Lung (tissue), 12 donors: ENCODE results near the gene SH2D1A. TPM values are rescaled to one million over a fixed set of nuclear protein-coding genes. Genes with fewer than 3 reads are reported as not detected.

ENCODE experiments used
- ATAC-seq: fragments of 200-7000 bp; cut with Tn5 transposase; one replicate; pipeline ENCODE4 v1.9.1; 2020; ENCODE audit warnings: moderate number of reproducible peaks; ENCODE audit not compliant: insufficient read depth, low FRiP score
- DNase-seq, 3 donors: peaks; one replicate each; pipeline ENCODE4 v3.0.0-alpha.2; 2013 to 2017
- H3K27ac ChIP-seq, 2 donors: one replicate each; pipeline ENCODE4 v1.5.1; 2013; ENCODE audit warnings: mild to moderate bottlenecking in 2 of 2, moderate library complexity in 2 of 2, control low read depth in 1 of 2, inconsistent platforms in 1 of 2, low read depth in 1 of 2, low read length in 1 of 2
- H3K27me3 ChIP-seq, 3 donors: one replicate each; pipeline ENCODE4 v1.5.1; 2013; ENCODE audit warnings: low read length in 2 of 3; ENCODE audit not compliant: control insufficient read depth in 3 of 3, insufficient read depth in 3 of 3
- H3K36me3 ChIP-seq, 4 donors: one replicate each; pipeline ENCODE4 v1.5.1; 2013; ENCODE audit warnings: low read length in 4 of 4, mild to moderate bottlenecking in 1 of 4, moderate library complexity in 1 of 4; ENCODE audit not compliant: control insufficient read depth in 4 of 4, insufficient read depth in 4 of 4
- H3K4me1 ChIP-seq, 5 donors: one replicate each; pipeline ENCODE4 v1.5.1; 2013; ENCODE audit warnings: low read length in 5 of 5, mild to moderate bottlenecking in 2 of 5, moderate library complexity in 1 of 5; ENCODE audit not compliant: control insufficient read depth in 5 of 5, insufficient read depth in 5 of 5
- H3K4me3 ChIP-seq: one replicate; pipeline ENCODE4 v1.5.1; 2013; ENCODE audit warnings: mild to moderate bottlenecking, control low read depth, moderate library complexity
- H3K9ac ChIP-seq, 2 donors: one replicate each; pipeline ENCODE4 v1.5.1; 2013; ENCODE audit warnings: low read length in 2 of 2, control low read depth in 1 of 2; ENCODE audit not compliant: insufficient read depth in 1 of 2
- H3K9me3 ChIP-seq, 4 donors: one replicate each; pipeline ENCODE4 v1.5.1; 2013; ENCODE audit warnings: low read length in 3 of 4, mild to moderate bottlenecking in 1 of 4, moderate library complexity in 1 of 4; ENCODE audit not compliant: control insufficient read depth in 4 of 4, insufficient read depth in 3 of 4
- WGBS, 2 donors: extraction: QIAGEN DNeasy Blood & Tissue Kit; methylation state at CpG; one replicate each; pipeline ENCODE4 v1.1.7; 2013; 5-methylcytosine and 5-hydroxymethylcytosine counted together
- polyA plus RNA-seq, 2 donors: library from polyadenylated mRNA; stranded (reverse); fragments of 200-250 nt; gene quantifications; one replicate each; pipeline ENCODE4 v1.2.1, GENCODE V29; 2013
- total RNA-seq, 2 donors: library from RNA; depleted of rRNA in 1 of 2; stranded (reverse); fragments of >200 nt in 1 of 2; gene quantifications; one replicate each; pipeline ENCODE4 v1.2.1, GENCODE V29; 2014 to 2021
- TF ChIP-seq, protein P1 (sequence below): IDR thresholded peaks from 2 replicates; pipeline ENCODE4 v1.5.1; 2012; ENCODE audit warnings: mild to moderate bottlenecking; ENCODE audit errors: control extremely low read depth, extremely low read depth
- donor health status: control.
- donor health status: control.
- donor health status: Bipolar disorder and iron deficiency.
- donor health status: healthy.
- donor health status: DM: yes; HTN: yes; CAD: no.

The SH2D1A gene
- total and polyA plus RNA-seq, 4 donors: 0.46 to 2.3 (median 0.91) TPM

DNA sequence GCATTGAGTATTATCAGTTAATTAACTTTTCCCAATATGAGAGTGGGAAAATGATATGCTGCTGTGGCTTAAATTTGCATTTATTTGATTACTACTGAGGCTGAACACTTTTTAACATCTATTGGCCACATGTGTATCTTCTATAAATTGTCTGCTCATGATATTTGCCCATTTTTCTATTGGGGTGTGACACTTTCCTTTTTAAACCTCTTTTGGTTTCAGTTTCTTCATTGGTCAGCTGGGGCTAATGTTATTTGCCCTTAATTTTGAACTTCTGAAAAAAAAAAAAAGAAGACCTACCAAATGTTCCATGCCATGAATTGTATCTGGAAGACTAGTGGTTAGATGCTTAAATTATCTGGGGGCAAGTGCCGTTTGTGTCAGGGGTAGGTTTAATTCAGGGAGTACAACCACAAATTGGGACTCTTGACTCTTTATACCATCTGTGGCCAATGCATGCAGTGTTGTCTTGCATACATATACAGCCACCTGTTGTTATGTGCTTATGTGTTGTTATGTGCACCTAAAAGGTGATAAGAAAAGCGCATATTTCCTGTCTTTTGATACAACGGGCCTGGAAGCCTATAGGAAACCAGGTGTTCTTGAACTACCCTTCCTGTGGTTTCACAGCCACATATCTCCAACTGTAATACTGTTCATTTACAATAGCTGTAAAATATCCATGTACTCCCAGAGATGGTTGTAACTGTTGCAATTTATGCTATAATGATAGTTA is 49.0 kb downstream of the SH2D1A start:
- WGBS, 2 donors: 37 to 61% methylated on average over 3 of the region's 3 CpGs
- no peak for ATAC-seq
- Histone ChIP-seq H3K4me1 (peaks cover 0 to 3% (median 0%) of the 10 kb centered on the region in 5 donors), H3K9me3 (no peaks in the 10 kb centered on the region), H3K27ac (no peak overlapping the region), H3K4me3 (no peak overlapping the region), H3K27me3 (no peaks in the 10 kb centered on the region), H3K9ac (no peak overlapping the region), H3K36me3 (no peaks in the 10 kb centered on the region)
- DNase-seq: no peak
- TF ChIP-seq, protein P1, sequence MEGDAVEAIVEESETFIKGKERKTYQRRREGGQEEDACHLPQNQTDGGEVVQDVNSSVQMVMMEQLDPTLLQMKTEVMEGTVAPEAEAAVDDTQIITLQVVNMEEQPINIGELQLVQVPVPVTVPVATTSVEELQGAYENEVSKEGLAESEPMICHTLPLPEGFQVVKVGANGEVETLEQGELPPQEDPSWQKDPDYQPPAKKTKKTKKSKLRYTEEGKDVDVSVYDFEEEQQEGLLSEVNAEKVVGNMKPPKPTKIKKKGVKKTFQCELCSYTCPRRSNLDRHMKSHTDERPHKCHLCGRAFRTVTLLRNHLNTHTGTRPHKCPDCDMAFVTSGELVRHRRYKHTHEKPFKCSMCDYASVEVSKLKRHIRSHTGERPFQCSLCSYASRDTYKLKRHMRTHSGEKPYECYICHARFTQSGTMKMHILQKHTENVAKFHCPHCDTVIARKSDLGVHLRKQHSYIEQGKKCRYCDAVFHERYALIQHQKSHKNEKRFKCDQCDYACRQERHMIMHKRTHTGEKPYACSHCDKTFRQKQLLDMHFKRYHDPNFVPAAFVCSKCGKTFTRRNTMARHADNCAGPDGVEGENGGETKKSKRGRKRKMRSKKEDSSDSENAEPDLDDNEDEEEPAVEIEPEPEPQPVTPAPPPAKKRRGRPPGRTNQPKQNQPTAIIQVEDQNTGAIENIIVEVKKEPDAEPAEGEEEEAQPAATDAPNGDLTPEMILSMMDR: no peak

DNA sequence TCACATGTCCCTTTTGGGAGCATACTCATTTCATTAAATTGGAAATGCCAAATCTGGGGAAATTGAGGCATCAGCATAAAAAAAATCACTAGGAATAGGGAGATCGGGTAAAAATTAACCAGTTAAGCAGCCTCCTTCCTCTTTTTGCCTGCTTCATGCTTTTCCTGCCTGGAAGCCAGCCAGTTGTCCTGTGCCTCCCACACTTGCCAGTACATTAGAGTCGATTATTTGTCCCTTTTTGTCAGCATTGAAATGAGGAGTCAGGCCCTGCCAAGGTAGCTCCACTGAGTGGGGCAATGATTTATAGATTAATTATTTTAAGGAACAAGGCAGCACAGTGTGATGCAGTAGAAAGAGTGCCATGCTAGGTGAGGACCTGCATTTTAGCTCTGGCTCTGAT is 55.3 kb downstream of the SH2D1A start:
- Histone ChIP-seq H3K27ac (no peak overlapping the region), H3K4me1 (peaks cover 0 to 7% (median 0%) of the 10 kb centered on the region in 5 donors), H3K9ac (no peak overlapping the region), H3K36me3 (no peaks in the 10 kb centered on the region), H3K4me3 (no peak overlapping the region), H3K9me3 (no peaks in the 10 kb centered on the region), H3K27me3 (no peaks in the 10 kb centered on the region)
- ATAC-seq: no peak
- no peak for DNase-seq
- TF ChIP-seq, protein P1: no peak
- WGBS, 2 donors: 22 to 41% methylated on average over 2 of the region's 2 CpGs

DNA sequence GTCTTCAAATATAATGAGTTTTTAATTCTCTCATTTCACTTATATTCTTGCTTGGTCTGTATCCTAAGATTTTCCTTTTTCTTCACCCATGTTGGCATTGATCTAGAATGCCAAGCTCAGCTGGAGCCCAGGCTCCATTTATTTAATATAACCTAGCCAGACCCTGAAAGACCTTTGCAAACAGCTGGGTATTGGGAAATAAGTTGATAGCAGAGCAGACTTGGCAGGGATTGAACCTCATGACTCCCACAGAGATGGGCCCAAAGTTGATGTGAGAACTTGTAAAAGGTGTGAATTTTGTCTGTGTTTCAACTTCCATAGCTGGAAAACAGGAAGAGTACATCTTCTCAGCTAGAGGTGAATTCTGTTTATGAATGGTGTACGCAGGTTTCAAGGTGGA is 59.5 kb downstream of the SH2D1A start:
- Histone ChIP-seq H3K27me3 (no peaks in the 10 kb centered on the region), H3K4me3 (no peak overlapping the region), H3K4me1 (peaks cover 0 to 13% (median 0%) of the 10 kb centered on the region in 5 donors), H3K36me3 (no peaks in the 10 kb centered on the region), H3K9ac (no peak overlapping the region), H3K27ac (no peak overlapping the region), H3K9me3 (no peaks in the 10 kb centered on the region)
- DNase-seq (peak in 1 of 3 donors; percentile 29), ATAC-seq (no peak)
- 91 to 93% methylated on average over 1 of the region's 1 CpG for WGBS, 2 donors
- TF ChIP-seq, protein P1: no peak
